ENCODE data around the gene ADGRE1.

The ADGRE1 gene

DNA sequence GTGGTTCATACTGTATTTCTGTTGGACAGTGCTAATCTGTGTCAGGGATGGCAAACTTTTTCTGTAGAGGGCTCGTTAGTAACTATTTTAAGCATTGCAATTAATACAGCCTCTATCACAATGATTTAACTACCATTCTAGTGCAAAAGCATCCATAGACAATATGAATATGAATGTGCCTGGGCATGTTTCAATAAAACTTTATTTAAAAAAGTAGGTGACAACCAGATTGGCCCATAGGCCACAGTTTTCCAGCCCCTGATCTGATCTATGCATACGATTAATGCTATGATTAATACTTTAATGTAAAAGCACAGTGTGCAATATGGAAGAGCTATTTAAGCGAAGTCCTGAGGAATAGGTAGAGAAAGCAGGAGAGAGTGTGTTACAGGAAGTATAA lies 29.6 kb downstream of the ADGRE1 start:
- no peak overlapping the region for H3K14ac ChIP-seq (ENCODE audit: low read length in 2 of 2)
- H3K9me3 ChIP-seq (ENCODE audit: control insufficient read depth, low read length), result peaks cover 32% of the 10 kb centered on the region
- WGBS, result 75% methylated on average over 2 of the region's 3 CpGs
- no peak overlapping the region for H3K4me3 ChIP-seq (ENCODE audit: insufficient read depth in 1 of 2, low read depth in 1 of 2, low read length in 2 of 2)
- H3K27ac ChIP-seq (ENCODE audit: low read length, poor library complexity, severe bottlenecking), result no peak overlapping the region
- H2BK12ac ChIP-seq (ENCODE audit: low read length in 2 of 2), result no peak overlapping the region
- H2BK5ac ChIP-seq (ENCODE audit: low read depth, low read length, poor library complexity, severe bottlenecking), result no peak overlapping the region
- H4K91ac ChIP-seq (ENCODE audit: low read length), result no peak overlapping the region
- H3K23ac ChIP-seq (ENCODE audit: low read length in 2 of 2), result no peak overlapping the region
- DNase-seq, result no peak
- H2AK5ac ChIP-seq (ENCODE audit: low read length, severe bottlenecking), result no peak overlapping the region
- H4K8ac ChIP-seq (ENCODE audit: low read length), result no peak overlapping the region
- no peak overlapping the region for H2BK120ac ChIP-seq (ENCODE audit: low read depth, low read length)
- no peak overlapping the region for H3K18ac ChIP-seq (ENCODE audit: low read depth in 1 of 2, low read length in 2 of 2)
- no peaks in the 10 kb centered on the region for H3K27me3 ChIP-seq (ENCODE audit: control insufficient read depth in 1 of 2, insufficient read depth in 1 of 2, low read length in 2 of 2)
- no peak overlapping the region for H2BK15ac ChIP-seq (ENCODE audit: low read depth, poor library complexity, severe bottlenecking)
- H3K4ac ChIP-seq (ENCODE audit: low read depth in 1 of 2, low read length in 2 of 2), result no peak overlapping the region
- H3K9ac ChIP-seq (ENCODE audit: low read length), result no peak overlapping the region
- H3K4me1 ChIP-seq (ENCODE audit: control insufficient read depth, insufficient read depth, low read depth, low read length), result no peaks in the 10 kb centered on the region
- H3K4me2 ChIP-seq (ENCODE audit: low read length, poor library complexity, severe bottlenecking), result no peak overlapping the region
- no peaks in the 10 kb centered on the region for H3K79me1 ChIP-seq (replicated peaks; ENCODE audit: low read length, poor library complexity, severe bottlenecking)
- no peaks in the 10 kb centered on the region for H3K36me3 ChIP-seq (ENCODE audit: control insufficient read depth in 1 of 2, insufficient read depth in 2 of 2, low read depth in 1 of 2, low read length in 2 of 2)
- no peak overlapping the region for H2AFZ ChIP-seq (ENCODE audit: low read depth, low read length)

DNA sequence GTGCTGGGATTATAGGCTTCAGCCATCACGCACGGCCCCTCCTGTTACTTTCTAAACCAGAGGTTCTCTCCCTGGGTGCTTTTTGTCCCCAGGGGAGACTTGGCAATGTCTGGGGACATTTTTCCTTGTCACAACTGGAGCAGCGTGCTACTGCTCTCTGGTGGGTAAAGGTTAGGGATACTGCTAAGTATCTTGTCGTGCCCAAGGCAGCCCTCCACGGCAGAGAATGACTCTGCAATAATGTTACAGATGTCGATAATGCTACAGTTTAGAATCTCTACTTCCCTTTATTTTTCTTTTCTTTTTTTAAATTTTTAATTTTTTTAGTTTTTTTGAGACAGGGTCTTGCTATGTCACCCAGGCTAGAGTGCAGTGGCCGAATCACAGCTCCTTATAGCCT lies 38.0 kb downstream of the ADGRE1 start:
- Histone ChIP-seq H4K91ac (ENCODE audit: low read length) (no peak overlapping the region), H2BK12ac (ENCODE audit: low read length in 2 of 2) (no peak overlapping the region), H2AFZ (ENCODE audit: low read depth, low read length) (no peak overlapping the region), H3K4me2 (ENCODE audit: low read length, poor library complexity, severe bottlenecking) (no peak overlapping the region), H3K79me1 (replicated peaks; ENCODE audit: low read length, poor library complexity, severe bottlenecking) (no peaks in the 10 kb centered on the region), H2AK5ac (ENCODE audit: low read length, severe bottlenecking) (no peak overlapping the region), H3K23ac (ENCODE audit: low read length in 2 of 2) (no peak overlapping the region), H3K36me3 (ENCODE audit: control insufficient read depth in 1 of 2, insufficient read depth in 2 of 2, low read depth in 1 of 2, low read length in 2 of 2) (no peaks in the 10 kb centered on the region), H2BK5ac (ENCODE audit: low read depth, low read length, poor library complexity, severe bottlenecking) (no peak overlapping the region), H4K8ac (ENCODE audit: low read length) (no peak overlapping the region), H3K9me3 (ENCODE audit: control insufficient read depth, low read length) (peaks cover 30% of the 10 kb centered on the region), H3K9ac (ENCODE audit: low read length) (no peak overlapping the region), H3K4me3 (ENCODE audit: insufficient read depth in 1 of 2, low read depth in 1 of 2, low read length in 2 of 2) (no peak overlapping the region), H2BK120ac (ENCODE audit: low read depth, low read length) (no peak overlapping the region), H3K4me1 (ENCODE audit: control insufficient read depth, insufficient read depth, low read depth, low read length) (no peaks in the 10 kb centered on the region), H3K27me3 (ENCODE audit: control insufficient read depth in 1 of 2, insufficient read depth in 1 of 2, low read length in 2 of 2) (no peaks in the 10 kb centered on the region), H3K18ac (ENCODE audit: low read depth in 1 of 2, low read length in 2 of 2) (no peak overlapping the region), H3K14ac (ENCODE audit: low read length in 2 of 2) (no peak overlapping the region), H3K27ac (ENCODE audit: low read length, poor library complexity, severe bottlenecking) (no peak overlapping the region), H3K4ac (ENCODE audit: low read depth in 1 of 2, low read length in 2 of 2) (no peak overlapping the region), H2BK15ac (ENCODE audit: low read depth, poor library complexity, severe bottlenecking) (no peak overlapping the region)
- WGBS, result 80% methylated on average over 6 of the region's 7 CpGs
- no peak for DNase-seq

DNA sequence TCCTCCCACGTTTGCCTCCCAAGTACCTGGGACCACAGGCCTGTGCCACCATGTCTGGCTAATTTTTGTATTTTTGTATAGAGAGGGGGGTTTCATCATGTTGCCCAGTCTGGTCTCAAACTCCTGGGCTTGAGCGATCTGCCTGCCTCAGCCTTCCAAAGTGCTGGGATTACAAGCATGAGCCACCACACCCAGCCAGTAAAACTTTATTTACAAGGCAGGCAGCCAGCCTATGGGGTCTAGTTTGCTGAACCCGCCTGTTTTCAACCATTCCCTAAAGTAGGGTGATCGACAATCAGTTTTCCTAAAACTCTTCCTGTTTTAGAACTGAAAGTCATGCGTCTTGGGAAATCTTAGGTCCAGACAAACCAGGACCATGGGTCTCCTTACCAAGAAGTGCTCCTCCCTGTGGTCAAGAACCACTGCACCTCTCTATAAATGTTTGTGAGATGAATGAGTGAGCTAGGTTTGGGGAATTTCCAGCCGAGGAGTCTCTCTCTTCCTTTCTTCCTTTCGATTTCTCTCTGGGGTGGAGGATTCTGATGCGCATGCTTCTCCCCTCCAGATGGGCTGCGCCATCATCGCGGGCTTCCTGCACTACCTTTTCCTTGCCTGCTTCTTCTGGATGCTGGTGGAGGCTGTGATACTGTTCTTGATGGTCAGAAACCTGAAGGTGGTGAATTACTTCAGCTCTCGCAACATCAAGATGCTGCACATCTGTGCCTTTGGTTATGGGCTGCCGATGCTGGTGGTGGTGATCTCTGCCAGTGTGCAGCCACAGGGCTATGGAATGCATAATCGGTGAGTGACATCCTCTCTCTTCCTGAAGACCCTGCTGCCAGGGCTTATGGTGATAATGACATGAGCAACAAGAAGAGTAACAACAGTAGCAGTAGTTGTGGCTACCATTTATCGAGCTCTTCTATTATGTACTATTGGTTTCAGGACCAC lies 38.7 kb downstream of the ADGRE1 start:
- Histone ChIP-seq H3K4ac (ENCODE audit: low read depth in 1 of 2, low read length in 2 of 2) (no peak overlapping the region), H3K9me3 (ENCODE audit: control insufficient read depth, low read length) (peaks cover 30% of the 10 kb centered on the region), H2BK5ac (ENCODE audit: low read depth, low read length, poor library complexity, severe bottlenecking) (no peak overlapping the region), H3K23ac (ENCODE audit: low read length in 2 of 2) (no peak overlapping the region), H4K91ac (ENCODE audit: low read length) (no peak overlapping the region), H3K27me3 (ENCODE audit: control insufficient read depth in 1 of 2, insufficient read depth in 1 of 2, low read length in 2 of 2) (no peaks in the 10 kb centered on the region), H2BK15ac (ENCODE audit: low read depth, poor library complexity, severe bottlenecking) (no peak overlapping the region), H3K36me3 (ENCODE audit: control insufficient read depth in 1 of 2, insufficient read depth in 2 of 2, low read depth in 1 of 2, low read length in 2 of 2) (no peaks in the 10 kb centered on the region), H3K4me1 (ENCODE audit: control insufficient read depth, insufficient read depth, low read depth, low read length) (no peaks in the 10 kb centered on the region), H3K4me3 (ENCODE audit: insufficient read depth in 1 of 2, low read depth in 1 of 2, low read length in 2 of 2) (no peak overlapping the region), H3K79me1 (replicated peaks; ENCODE audit: low read length, poor library complexity, severe bottlenecking) (no peaks in the 10 kb centered on the region), H3K27ac (ENCODE audit: low read length, poor library complexity, severe bottlenecking) (no peak overlapping the region), H2BK120ac (ENCODE audit: low read depth, low read length) (no peak overlapping the region), H4K8ac (ENCODE audit: low read length) (no peak overlapping the region), H2BK12ac (ENCODE audit: low read length in 2 of 2) (no peak overlapping the region), H3K9ac (ENCODE audit: low read length) (no peak overlapping the region), H3K4me2 (ENCODE audit: low read length, poor library complexity, severe bottlenecking) (no peak overlapping the region), H2AK5ac (ENCODE audit: low read length, severe bottlenecking) (no peak overlapping the region), H3K18ac (ENCODE audit: low read depth in 1 of 2, low read length in 2 of 2) (no peak overlapping the region), H3K14ac (ENCODE audit: low read length in 2 of 2) (no peak overlapping the region), H2AFZ (ENCODE audit: low read depth, low read length) (no peak overlapping the region)
- DNase-seq, result no peak
- 81% methylated on average over 15 of the region's 15 CpGs for WGBS

DNA sequence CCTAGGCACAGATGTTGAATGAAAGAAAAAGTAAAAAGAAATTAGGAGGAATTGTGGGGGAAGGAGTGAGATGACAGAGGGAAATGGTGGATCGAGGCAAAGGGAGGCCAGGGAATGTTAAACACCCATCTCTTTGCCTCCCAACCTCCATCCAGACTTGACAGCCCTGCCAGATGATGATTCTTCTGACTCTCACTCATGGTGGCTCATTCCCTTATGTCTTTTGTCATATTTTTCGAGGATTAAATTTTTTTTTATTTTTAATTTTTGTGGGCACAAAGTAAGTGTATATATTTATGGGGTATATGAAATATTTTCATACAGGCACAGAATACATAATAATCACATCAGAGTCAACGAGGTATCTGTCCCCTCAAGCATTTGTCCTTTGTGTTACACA lies 42.8 kb downstream of the ADGRE1 start:
- H2AK5ac ChIP-seq (ENCODE audit: low read length, severe bottlenecking), result no peak overlapping the region
- 20% methylated on average over 1 of the region's 3 CpGs for WGBS
- H3K23ac ChIP-seq (ENCODE audit: low read length in 2 of 2), result no peak overlapping the region
- no peak overlapping the region for H4K91ac ChIP-seq (ENCODE audit: low read length)
- no peak overlapping the region for H3K9ac ChIP-seq (ENCODE audit: low read length)
- no peak overlapping the region for H3K4ac ChIP-seq (ENCODE audit: low read depth in 1 of 2, low read length in 2 of 2)
- H3K36me3 ChIP-seq (ENCODE audit: control insufficient read depth in 1 of 2, insufficient read depth in 2 of 2, low read depth in 1 of 2, low read length in 2 of 2), result no peaks in the 10 kb centered on the region
- H3K4me3 ChIP-seq (ENCODE audit: insufficient read depth in 1 of 2, low read depth in 1 of 2, low read length in 2 of 2), result no peak overlapping the region
- no peak overlapping the region for H3K4me2 ChIP-seq (ENCODE audit: low read length, poor library complexity, severe bottlenecking)
- no peak for DNase-seq
- H2BK15ac ChIP-seq (ENCODE audit: low read depth, poor library complexity, severe bottlenecking), result no peak overlapping the region
- H4K8ac ChIP-seq (ENCODE audit: low read length), result no peak overlapping the region
- H2BK5ac ChIP-seq (ENCODE audit: low read depth, low read length, poor library complexity, severe bottlenecking), result no peak overlapping the region
- H2BK120ac ChIP-seq (ENCODE audit: low read depth, low read length), result no peak overlapping the region
- no peaks in the 10 kb centered on the region for H3K79me1 ChIP-seq (replicated peaks; ENCODE audit: low read length, poor library complexity, severe bottlenecking)
- no peaks in the 10 kb centered on the region for H3K27me3 ChIP-seq (ENCODE audit: control insufficient read depth in 1 of 2, insufficient read depth in 1 of 2, low read length in 2 of 2)
- no peak overlapping the region for H2BK12ac ChIP-seq (ENCODE audit: low read length in 2 of 2)
- no peak overlapping the region for H2AFZ ChIP-seq (ENCODE audit: low read depth, low read length)
- no peaks in the 10 kb centered on the region for H3K4me1 ChIP-seq (ENCODE audit: control insufficient read depth, insufficient read depth, low read depth, low read length)
- peaks cover 24% of the 10 kb centered on the region for H3K9me3 ChIP-seq (ENCODE audit: control insufficient read depth, low read length)
- no peak overlapping the region for H3K18ac ChIP-seq (ENCODE audit: low read depth in 1 of 2, low read length in 2 of 2)
- H3K14ac ChIP-seq (ENCODE audit: low read length in 2 of 2), result no peak overlapping the region
- no peak overlapping the region for H3K27ac ChIP-seq (ENCODE audit: low read length, poor library complexity, severe bottlenecking)

Data from mesenchymal stem cell (in vitro differentiated cells and primary cell).